ENCODE results near the gene GUCA2A. TPM values are rescaled to one million over a fixed set of nuclear protein-coding genes. Genes with fewer than 3 reads are reported as not detected.

GUCA2A gene
- total and polyA plus RNA-seq, 2 experiments from 2014 or later = 8.7 to 13.5 TPM

- H3K9me2 ChIP-seq (replicated peaks; ENCODE audit: insufficient read depth) = no peaks in the 10 kb centered on the region
- TF ChIP-seq CTCF (IDR thresholded peaks at IDR 0.05; ENCODE audit: poor library complexity) (no peak), EZH2 (IDR thresholded peaks at IDR 0.05; ENCODE audit: borderline replicate concordance) (no peak), EZH2phosphoT487 (IDR thresholded peaks at IDR 0.05; ENCODE audit: low read depth, severe bottlenecking, unreplicated experiment) (no peak)
- WGBS (ENCODE audit: low lambda C conversion rate, missing lambda C conversion rate) = 84% methylated on average over 5 of the region's 5 CpGs
Observed at GRCh38 chr1:42130061-42130660, 34.4 kb downstream of the GUCA2A start.

GRCh38 chr1:42128964-42129363 is 35.6 kb downstream of the GUCA2A start:
- Histone ChIP-seq H3K27ac (no peak overlapping the region), H3K9me3 (ENCODE audit: low read depth) (no peaks in the 10 kb centered on the region), H3K4me3 (no peak overlapping the region), H3K4me2 (no peak overlapping the region), H3K36me3 (replicated peaks; ENCODE audit: insufficient read depth, low read depth) (no peaks in the 10 kb centered on the region), H3K27me3 (peaks cover 4% of the 10 kb centered on the region), H3K79me2 (no peaks in the 10 kb centered on the region), H3K9me2 (replicated peaks; ENCODE audit: insufficient read depth) (no peaks in the 10 kb centered on the region), H4K20me1 (ENCODE audit: insufficient read depth, poor library complexity, severe bottlenecking) (no peaks in the 10 kb centered on the region), H3K4me1 (ENCODE audit: insufficient read depth) (no peaks in the 10 kb centered on the region), H2AFZ (no peak overlapping the region)
- DNase-seq (ENCODE audit: low spot score) = no peak
- no peak for TF ChIP-seq EZH2phosphoT487 (IDR thresholded peaks at IDR 0.05; ENCODE audit: low read depth, severe bottlenecking, unreplicated experiment)
- WGBS (ENCODE audit: low lambda C conversion rate, missing lambda C conversion rate) = 86% methylated on average over 3 of the region's 3 CpGs

More at GRCh38 chr1:42130061-42130660, 34.4 kb downstream of the GUCA2A start:
- Histone ChIP-seq H3K4me1 (ENCODE audit: insufficient read depth) (no peaks in the 10 kb centered on the region), H3K27me3 (peaks cover 4% of the 10 kb centered on the region), H3K9me3 (ENCODE audit: low read depth) (no peaks in the 10 kb centered on the region), H4K20me1 (ENCODE audit: insufficient read depth, poor library complexity, severe bottlenecking) (no peaks in the 10 kb centered on the region), H2AFZ (no peak overlapping the region), H3K4me2 (no peak overlapping the region), H3K27ac (no peak overlapping the region), H3K36me3 (replicated peaks; ENCODE audit: insufficient read depth, low read depth) (no peaks in the 10 kb centered on the region), H3K79me2 (no peaks in the 10 kb centered on the region), H3K4me3 (no peak overlapping the region)
- no peak for DNase-seq (ENCODE audit: low spot score)

- DNase-seq (ENCODE audit: low spot score) = no peak
- Histone ChIP-seq H3K4me1 (ENCODE audit: insufficient read depth) (no peaks in the 10 kb centered on the region), H3K9me2 (replicated peaks; ENCODE audit: insufficient read depth) (no peaks in the 10 kb centered on the region), H3K27me3 (peaks cover 4% of the 10 kb centered on the region), H2AFZ (no peak overlapping the region), H3K79me2 (no peaks in the 10 kb centered on the region), H3K4me3 (no peak overlapping the region), H3K4me2 (no peak overlapping the region), H3K9me3 (ENCODE audit: low read depth) (no peaks in the 10 kb centered on the region), H3K27ac (no peak overlapping the region), H4K20me1 (ENCODE audit: insufficient read depth, poor library complexity, severe bottlenecking) (no peaks in the 10 kb centered on the region), H3K36me3 (replicated peaks; ENCODE audit: insufficient read depth, low read depth) (no peaks in the 10 kb centered on the region)
- WGBS (ENCODE audit: low lambda C conversion rate, missing lambda C conversion rate) = 52% methylated on average over 2 of the region's 2 CpGs
- TF ChIP-seq EZH2phosphoT487 (IDR thresholded peaks at IDR 0.05; ENCODE audit: low read depth, severe bottlenecking, unreplicated experiment) (no peak), EZH2 (IDR thresholded peaks at IDR 0.05; ENCODE audit: borderline replicate concordance) (no peak), CTCF (IDR thresholded peaks at IDR 0.05; ENCODE audit: poor library complexity) (no peak)
Observed at GRCh38 chr1:42128499-42128898, 36.0 kb downstream of the GUCA2A start.

GRCh38 chr1:42127767-42128166 is 36.8 kb downstream of the GUCA2A start:
- H3K9me2 ChIP-seq (replicated peaks; ENCODE audit: insufficient read depth) = no peaks in the 10 kb centered on the region
- no peak overlapping the region for H2AFZ ChIP-seq
- no peak overlapping the region for H3K4me2 ChIP-seq
- DNase-seq (ENCODE audit: low spot score) = no peak
- H4K20me1 ChIP-seq (ENCODE audit: insufficient read depth, poor library complexity, severe bottlenecking) = no peaks in the 10 kb centered on the region
- H3K79me2 ChIP-seq = no peaks in the 10 kb centered on the region
- no peak for TF ChIP-seq EZH2 (IDR thresholded peaks at IDR 0.05; ENCODE audit: borderline replicate concordance)
- TF ChIP-seq EZH2phosphoT487 (IDR thresholded peaks at IDR 0.05; ENCODE audit: low read depth, severe bottlenecking, unreplicated experiment) = no peak
- TF ChIP-seq CTCF (IDR thresholded peaks at IDR 0.05; ENCODE audit: poor library complexity) = no peak
- no peaks in the 10 kb centered on the region for H3K36me3 ChIP-seq (replicated peaks; ENCODE audit: insufficient read depth, low read depth)
- WGBS (ENCODE audit: low lambda C conversion rate, missing lambda C conversion rate) = 81% methylated on average over 6 of the region's 6 CpGs
- no peak overlapping the region for H3K4me3 ChIP-seq
- no peak overlapping the region for H3K27ac ChIP-seq
- peaks cover 4% of the 10 kb centered on the region for H3K27me3 ChIP-seq
- H3K9me3 ChIP-seq (ENCODE audit: low read depth) = no peaks in the 10 kb centered on the region
- H3K4me1 ChIP-seq (ENCODE audit: insufficient read depth) = no peaks in the 10 kb centered on the region
